Activated CD4-positive, CD25-positive, alpha-beta regulatory T cell (primary cell): ENCODE results near the gene KCNMB3.
"Not testable (repeated sequence)": the region's sequence is repeated elsewhere in the genome, so short reads cannot be mapped to it uniquely, and the experiment has no call there.

Experiments used
- DNase-seq, 4 experiments: peaks; one replicate each; lab custom pipeline; 2025; lab: John Stamatoyannopoulos, UW

Gene KCNMB3

DNA sequence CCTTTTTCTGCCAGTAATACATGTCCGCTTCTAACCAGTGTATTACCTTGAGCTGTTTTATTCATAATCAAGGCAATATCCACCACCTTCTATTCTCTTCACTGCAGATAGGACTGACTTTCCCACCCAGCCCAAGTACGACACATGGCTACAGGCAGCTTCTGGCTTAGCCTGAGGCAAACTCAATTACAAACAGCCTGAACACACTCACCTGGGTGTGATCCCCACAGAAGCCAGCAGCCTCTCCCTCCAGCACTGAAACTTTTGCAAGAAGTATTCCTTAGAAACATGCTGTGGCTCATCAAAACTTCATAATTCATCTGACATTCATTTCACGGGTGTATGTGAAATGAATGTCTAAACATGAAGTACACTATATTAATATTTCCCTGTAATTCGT lies 13.5 kb upstream of the KCNMB3 start:
- no peak for DNase-seq

DNA sequence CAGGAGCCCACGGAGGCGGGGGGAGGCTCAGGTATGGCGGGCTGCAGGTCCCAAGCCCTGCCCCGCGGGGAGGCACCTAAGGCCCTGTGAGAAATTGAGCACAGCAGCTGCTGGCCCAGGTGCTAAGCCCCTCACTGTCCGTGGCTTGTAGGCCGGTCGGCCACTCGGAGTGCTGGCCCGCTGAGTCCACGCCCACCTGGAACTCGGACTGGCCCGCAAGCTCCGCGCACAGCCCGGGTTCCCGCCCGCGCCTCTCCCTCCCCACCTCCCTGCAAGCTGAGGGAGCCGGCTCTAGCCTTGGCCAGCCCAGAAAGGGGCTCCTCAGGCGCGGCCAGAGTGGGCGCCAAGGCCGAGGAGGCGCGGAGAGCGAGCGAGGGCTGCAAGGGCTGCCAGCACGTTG lies 12.2 kb upstream of the KCNMB3 start:
- no peak for DNase-seq

DNA sequence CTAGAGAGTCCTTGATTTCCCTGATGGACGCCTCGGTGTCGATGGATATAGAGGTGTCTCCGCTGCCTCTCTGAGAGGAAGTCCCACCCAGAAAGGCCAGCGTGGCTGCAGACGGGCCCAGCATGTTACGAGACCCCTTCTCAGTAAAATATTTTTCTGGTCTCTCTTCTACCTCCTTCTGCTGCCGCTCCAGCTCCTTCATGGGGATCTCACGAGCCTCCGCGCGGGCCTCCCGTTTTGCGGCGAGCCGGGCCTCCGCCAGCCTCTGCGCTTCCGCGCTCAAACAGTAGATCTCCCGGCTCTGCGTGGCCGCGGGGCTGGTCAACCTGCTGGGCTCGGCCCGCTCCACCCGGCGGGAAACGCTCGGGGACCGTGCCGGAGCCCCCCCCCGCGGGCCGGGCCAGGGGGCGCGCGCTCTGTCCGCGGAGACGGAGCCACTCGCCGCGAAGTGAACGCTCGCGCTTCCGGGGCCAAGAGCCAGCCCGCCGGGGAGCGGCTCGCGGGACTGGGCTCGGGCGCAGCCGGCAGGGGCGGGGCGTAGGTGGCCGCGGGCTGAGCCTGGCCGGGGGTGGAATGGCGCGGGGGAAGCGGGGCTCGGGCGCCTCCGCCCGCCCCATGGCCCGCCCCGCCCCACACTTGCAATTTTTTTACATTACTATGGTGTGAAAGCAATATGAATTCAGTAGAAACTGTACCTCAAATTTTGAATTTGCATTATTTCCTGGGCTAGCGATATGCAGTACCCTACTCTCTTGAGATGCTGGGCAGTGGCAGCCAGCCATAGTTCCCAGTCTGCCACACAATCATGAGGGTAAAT lies 10.2 kb upstream of the KCNMB3 start:
- DNase-seq = peak; percentile 23 to 51 (median 36)

DNA sequence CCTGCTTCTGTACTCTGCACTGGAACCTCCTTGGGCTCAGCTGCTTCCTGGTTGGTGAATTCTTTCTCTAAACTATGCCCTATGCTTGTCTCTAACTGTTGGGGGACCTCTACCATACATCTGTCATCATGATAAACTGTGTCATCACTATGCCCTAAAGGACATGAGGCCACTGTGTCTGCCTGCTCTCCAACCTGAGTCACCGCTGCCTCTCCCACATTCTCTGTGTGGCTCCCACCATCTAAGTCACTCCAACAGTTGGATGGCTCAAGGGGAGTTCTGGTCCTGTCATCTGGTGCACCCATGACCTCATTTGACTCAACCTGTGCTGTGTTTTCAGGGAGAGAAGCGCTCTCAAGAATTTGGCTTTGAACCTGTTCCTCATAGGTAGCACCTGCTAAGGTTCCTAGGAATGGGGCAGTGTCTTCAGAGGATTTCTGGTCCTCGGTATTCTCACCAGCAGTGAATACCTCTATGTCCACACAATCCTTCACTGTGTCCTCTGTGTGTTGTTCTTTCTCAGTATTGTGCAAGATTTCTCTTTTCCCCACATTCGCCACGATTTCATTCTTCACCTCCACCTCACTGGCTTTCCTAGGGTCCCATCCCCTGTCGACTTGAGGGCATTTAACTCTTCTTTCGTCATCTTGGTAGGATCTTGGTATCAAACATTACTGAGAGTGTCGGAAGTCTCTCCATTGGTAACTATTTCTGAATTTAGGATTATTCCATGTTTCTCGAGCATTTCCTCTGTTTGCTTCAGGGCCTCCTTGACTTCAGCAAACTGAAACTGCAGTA lies 9.2 kb upstream of the KCNMB3 start:
- not testable (repeated sequence) for DNase-seq

DNA sequence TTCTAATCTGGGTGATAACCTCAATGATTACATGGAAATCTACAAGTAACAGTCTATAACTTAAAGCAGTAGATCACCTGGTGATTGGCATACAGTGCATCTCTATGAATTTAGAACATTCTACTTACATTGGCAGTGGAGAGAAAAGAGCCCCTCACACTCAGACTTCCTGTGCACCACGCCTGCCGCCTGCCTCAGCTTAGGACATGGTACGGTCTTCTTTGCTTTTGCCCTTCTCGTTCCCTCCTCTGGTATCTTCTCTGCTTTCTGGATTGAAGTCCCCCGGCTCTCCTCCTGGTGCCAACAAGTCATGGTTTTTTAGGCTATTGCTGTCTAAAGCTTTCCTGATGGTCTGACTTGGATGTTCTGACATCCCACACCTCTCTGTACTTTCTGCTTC lies 7.9 kb upstream of the KCNMB3 start:
- DNase-seq = no peak

DNA sequence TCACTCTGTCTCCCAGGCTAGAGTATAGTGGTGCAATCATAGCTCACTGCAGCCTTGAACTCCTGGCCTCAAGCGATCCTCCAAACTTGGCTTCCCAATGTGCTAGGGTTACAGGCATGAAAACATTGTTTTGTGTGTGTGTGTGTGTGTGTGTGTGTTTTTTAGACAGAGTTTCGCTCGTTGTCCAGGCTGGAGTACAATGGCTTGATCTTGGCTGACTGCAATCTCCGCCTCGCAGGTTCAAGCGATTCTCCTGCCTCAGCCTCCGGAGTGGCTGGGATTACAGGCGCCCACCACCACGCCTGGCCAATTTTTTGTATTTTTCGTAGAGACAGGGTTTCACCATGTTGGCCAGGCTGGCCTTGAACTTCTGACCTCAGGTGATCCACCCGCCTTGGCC lies 6.8 kb upstream of the KCNMB3 start:
- not testable (repeated sequence) for DNase-seq

DNA sequence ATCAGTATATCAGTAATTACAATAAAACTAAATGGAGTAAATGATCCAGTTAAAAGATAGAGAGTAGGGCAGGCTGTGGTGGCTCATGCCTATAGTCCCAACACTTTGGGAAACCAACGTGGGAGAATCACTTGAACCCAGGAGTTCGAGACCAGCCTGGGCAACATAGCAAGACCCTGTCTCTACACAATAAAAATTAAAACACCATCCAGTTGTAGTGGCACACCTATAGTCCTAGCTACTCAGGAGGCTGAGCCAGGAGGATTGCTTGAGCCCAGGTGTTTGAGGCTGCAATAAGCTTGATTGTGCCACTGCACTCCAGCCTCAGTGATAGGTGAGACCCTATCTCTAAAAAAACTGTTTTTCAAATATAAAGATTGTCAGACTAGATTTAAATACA lies 5.9 kb upstream of the KCNMB3 start:
- no peak for DNase-seq

DNA sequence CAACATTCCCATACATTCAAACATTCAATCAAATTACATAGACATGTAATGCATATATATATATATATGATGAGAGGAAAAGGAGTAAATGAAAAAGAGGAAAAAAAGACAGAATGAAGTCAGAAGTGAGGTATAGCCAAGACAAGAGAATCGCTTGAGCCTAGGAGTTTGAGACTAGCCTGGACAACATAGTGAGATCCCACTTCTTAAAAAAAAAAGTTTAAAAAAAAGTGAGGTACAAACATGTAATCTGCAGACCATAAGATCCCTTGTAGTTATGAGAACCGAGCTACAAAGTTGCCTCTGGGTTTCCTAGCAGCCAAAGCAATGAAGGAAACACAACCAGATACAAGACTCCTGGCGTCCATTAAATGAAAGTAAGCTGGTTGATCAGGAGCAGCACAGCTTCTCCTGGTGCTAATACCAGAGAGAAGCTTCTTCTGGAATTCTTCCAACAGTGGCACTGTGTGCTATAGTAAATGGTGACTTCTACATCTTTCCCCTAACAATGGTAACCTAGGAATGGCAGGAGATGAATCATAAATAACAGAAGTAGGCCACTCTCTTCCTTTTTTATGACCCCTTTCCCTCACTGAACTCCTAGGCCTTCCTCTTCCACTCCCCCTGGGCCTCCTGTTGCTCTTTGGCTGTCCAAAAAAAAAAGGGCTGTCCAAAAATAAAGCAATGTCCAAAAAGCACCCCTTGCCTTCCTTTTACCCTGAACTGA lies 3.5 kb downstream of the KCNMB3 start:
- DNase-seq = no peak

DNA sequence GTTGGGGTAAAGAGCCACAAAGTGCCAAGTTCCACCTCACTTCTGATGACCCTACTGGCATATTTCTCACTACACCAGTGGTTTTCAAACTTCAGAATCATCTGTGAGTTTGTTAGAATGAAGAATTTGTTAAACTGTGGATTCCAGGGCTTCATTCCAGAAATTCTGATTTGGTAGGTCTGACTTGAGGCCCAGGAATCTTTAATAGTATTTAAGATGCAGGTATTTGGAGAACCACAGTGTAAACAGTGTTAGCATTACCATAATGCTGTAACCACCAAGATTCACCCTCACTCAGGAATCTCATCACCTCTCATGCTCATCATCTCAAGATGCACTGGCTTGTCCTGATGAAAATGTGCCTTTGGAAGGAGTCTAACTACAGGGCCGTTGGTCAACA lies 6.0 kb downstream of the KCNMB3 start:
- no peak for DNase-seq

DNA sequence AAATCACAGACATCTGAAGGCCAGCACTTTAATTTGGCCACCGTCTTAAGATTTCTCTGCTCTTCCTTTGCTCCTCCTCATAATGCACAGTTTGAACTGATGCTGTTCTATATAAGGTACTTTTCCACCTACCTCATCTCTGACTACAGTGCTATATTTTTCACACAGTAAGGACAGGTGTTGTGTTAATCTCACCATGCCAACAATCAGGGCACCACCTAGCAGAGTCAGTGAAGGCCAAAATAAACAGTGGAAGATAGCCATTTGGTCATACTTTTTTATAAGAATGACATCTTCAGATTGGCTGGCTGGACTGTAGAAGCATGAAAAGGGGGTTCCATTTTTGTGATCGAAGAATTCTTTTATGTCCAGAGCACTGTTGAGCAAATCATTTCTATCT lies 8.1 kb downstream of the KCNMB3 start:
- not testable (repeated sequence) for DNase-seq

DNA sequence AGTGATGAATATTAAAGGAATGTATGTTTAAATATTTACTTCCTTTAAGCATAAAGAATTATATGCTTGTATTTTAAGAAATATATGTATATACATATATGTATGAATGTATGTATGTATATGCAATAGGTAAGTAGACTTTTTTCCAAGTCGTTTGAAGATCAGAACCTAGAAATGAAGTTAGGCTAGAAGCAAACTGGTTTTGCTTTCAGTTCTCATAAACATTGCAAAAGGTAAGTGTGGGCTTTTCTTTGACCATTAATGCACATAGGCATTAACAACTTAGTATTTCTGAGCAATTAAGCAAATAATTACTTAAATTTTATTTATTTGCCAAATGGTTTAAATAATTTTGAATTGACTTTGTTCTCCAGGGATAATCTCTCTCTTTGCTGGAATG lies 10.6 kb downstream of the KCNMB3 start:
- not testable (repeated sequence) for DNase-seq

DNA sequence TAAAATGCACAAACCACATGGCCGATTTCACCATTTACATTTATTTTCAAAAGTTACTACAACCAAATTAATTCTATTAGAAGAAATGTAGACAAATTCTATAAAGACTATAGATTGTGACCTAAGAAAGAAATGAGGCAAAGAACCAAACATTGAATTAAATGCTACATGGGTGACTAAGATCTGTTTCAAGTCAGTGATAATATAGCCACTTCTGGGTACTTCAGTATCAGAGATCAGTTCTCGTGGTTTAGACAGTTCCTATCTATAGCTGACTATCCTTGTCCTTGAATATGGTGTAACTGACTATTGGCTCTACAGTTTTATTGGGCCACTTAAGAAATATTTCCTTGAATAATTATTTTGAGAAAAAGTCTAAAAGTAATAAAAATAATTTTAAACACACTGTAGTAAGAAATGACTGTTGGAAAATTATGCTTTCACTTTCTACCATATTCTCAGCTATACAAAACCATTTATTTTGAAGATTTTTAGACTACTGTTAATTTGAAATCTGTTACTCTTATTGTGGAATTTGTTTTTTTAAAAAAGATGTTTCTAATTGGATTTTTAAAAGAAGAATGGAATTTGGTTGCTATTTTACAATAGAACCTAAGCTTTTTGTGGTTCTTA lies 14.1 kb downstream of the KCNMB3 start:
- no peak for DNase-seq

DNA sequence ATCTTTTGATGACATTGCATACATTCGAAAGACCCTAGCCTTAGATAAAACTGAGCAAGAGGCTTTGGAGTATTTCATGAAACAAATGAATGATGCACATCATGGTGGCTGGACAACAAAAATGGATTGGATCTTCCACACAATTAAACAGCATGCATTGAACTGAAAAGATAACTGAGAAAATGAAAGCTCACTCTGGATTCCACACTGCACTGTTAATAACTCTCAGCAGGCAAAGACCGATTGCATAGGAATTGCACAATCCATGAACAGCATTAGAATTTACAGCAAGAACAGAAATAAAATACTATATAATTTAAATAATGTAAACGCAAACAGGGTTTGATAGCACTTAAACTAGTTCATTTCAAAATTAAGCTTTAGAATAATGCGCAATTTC lies 16.7 kb downstream of the KCNMB3 start:
- DNase-seq = no peak

DNA sequence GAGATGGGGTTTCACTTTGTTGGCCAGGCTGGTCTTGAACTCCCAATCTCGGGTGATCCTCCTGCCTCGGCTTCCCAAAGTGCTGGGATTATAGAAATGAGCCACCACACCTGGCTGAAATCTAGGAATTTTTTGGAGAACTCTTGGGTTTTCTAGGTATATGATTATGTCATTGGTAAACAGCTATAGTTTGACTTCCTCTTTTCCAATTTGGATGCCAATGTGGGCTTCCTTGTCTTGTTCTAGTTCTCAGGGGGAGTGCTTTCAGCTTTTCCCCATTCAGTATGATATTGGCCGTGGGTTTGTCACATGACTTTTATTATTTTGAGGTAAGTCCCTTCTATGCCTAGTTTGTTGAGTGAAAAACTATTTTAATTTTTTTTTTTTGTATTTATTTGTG lies 17.9 kb downstream of the KCNMB3 start:
- no peak for DNase-seq

DNA sequence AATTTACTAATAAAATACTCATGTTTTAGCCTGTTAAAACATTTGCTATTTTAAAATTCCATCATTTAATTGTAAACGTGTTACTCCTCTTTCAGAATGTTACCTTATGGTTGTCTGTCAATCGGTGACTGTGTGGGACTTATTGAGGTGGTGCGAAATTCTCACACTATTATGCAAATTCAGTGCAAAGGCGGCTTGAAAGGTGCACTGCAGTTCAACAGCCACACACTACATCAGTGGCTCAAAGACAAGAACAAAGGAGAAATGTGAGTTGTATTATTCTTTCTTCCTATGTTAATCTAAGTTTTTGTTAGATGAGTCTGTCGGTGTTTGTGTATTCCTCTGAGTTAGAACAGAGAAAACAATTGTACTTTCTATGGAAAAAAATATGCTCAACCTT lies 21.7 kb downstream of the KCNMB3 start:
- DNase-seq = no peak

DNA sequence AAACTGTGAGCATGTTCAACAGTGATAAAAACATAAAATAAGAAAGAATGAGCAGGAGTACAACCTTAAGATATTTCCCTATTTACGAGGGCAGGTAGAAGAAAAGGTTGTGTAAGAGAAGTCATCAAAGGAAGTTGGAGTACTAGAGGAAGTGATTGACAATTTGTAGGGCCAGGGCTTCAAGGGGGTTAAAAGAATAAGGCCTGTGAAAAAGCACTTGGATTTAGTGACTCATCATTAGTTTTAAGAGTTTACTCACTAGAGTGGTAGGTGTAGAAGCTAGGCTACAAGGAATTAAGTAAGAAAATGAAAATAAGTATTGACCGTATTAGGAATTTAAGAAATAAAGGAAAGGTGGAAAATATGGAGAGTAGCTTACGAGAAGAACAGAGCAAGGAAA lies 23.6 kb downstream of the KCNMB3 start:
- no peak for DNase-seq

DNA sequence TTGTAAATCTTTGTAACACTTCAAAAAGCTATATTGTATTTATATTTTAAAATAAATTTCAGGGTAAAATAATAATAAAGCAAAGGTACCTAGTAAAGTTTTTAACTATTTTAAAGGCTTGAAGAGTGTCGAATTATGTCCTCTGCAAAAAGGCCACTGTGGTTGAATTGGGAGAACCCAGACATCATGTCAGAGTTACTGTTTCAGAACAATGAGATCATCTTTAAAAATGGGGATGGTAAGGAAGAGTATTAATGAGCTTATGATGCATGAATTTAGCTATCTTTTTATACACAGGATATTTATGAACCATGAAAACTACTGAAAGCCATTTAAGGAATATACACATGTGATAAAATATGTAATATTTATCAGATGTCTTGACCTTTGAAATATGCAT lies 26.3 kb downstream of the KCNMB3 start:
- DNase-seq = no peak

DNA sequence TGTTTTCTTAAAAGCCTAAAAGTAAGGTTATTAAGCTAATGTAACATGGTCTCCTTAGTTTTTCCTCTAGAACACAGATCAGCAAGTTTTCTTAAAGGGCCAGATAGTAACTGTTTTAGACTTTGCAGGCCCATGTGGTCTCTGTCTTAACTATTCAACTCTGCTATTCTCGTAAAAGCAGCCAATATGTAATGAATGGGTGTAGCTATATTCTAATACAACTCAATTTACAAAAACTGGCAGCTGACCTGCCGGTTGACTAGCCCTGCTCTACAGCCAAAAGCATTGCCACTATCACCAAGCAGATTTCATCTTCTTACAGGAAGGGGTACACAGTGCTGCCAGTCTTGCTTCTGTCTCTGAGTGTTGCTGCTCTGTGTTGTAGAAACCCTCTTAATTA lies 27.4 kb downstream of the KCNMB3 start:
- no peak for DNase-seq

DNA sequence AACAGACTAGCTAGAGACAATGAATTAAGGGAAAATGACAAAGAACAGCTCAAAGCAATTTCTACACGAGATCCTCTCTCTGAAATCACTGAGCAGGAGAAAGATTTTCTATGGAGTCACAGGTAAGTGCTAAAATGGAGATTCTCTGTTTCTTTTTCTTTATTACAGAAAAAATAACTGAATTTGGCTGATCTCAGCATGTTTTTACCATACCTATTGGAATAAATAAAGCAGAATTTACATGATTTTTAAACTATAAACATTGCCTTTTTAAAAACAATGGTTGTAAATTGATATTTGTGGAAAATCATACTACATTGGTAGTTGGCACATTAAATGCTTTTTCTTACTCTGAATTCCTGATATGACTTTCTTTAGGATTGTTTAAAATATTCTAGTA lies 32.7 kb downstream of the KCNMB3 start:
- DNase-seq = not testable (repeated sequence)

DNA sequence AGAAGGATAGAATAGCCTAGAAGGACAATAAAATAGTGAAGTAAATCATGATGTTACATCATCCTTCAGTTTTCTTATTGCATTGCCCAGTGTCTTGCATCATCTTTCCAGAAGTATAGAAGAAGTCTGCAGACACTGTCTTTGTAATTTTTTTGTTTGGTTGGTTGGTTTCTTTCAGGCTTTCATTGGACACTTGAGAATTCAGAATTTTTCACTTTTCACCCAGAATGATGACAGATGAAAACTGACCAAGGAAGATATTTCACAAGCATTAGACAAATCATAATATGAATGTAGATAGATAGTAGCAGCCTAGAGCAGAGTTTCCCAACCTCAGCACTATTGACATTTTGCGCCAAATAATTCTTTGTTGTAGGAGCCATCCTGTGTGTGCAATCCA lies 35.4 kb downstream of the KCNMB3 start:
- not testable (repeated sequence) for DNase-seq

DNA sequence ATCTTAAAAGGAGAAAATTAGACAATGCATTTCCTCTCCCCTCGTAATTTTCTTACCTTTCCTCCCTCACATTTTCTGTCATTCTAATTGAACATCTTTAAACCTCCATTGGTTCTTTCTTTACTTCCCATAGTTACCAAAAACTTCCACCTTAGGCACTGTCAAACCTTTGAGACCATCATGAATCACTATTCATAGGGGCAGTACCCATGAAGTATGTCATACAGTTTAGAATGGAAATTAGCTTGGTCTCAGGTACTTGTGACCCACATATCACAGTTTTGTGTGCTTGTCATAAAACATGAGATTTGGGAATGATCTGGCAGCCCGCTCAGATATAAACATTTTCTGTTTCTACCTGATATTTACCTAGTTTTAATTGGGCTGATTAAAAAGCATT lies 50.1 kb downstream of the KCNMB3 start:
- DNase-seq = no peak

DNA sequence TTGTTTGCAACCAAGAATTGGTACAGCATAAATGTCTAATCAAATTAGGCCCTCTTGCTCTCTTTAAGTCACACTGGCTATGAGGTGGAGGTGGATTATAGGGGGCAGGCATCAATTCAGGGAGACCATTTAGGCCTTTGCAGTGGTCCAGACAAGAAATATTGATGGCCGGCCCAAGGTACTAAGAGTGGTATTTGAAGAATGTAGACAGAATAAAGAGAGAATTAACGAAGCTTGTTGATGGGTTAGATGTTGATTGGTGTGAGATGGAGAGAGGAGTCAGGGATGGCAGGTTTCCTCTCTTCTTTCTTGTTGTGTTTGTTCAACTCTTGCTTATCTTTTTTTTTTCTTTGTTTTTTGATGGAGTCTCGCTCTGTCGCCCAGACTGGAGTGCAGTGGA lies 54.2 kb downstream of the KCNMB3 start:
- DNase-seq = no peak
